Endothelial cell of umbilical vein (primary cell): ENCODE data around the gene SLCO2B1. TPM values are rescaled to one million over a fixed set of nuclear protein-coding genes. Genes with fewer than 3 reads are reported as not detected.

Source experiments
- BruUV-seq: library from RNA; stranded (reverse); fragments of 400-500 nt; replicated peaks from 2 replicates; lab custom pipeline; 2021; lab: Mats Ljungman, UMichigan
- CTCF ChIA-PET: fragments of 300-600, 350-600 bp; sonication (Branson Sonifier 250); formaldehyde crosslinking; loops from one replicate; lab custom pipeline; 2021; ENCODE audit warnings: antibody characterized with exemption, inconsistent platforms; lab: Charles Lee
- POLR2A ChIA-PET: fragments of 300-600, 350-600 bp; sonication (Branson Sonifier 250); formaldehyde crosslinking; loops from one replicate; lab custom pipeline; 2021; ENCODE audit warnings: antibody characterized with exemption, inconsistent platforms; lab: Charles Lee
- DNase-seq: peaks from one replicate; pipeline ENCODE4 v3.0.0-alpha.2; 2011; ENCODE audit warnings: low read depth, low spot score
- FAIRE-seq: peaks from 2 replicates; lab custom pipeline; 2011; peaks lifted over from hg19 to GRCh38; lab: Jason Lieb, UNC
- H2AFZ ChIP-seq: 2 replicates; pipeline ENCODE4 v1.6.0; 2012; ENCODE audit warnings: low read depth, low read length, control low read depth, inconsistent platforms
- H3K27ac ChIP-seq: 2 replicates; pipeline ENCODE4 v1.5.1; 2011; ENCODE audit warnings: low read depth, mild to moderate bottlenecking, control low read depth, low read length, moderate library complexity; ENCODE audit not compliant: insufficient read depth
- H3K27me3 ChIP-seq, 2 experiments: 2 replicates each; pipeline versions ENCODE4 v1.6.0 to v1.6.1; 2011; ENCODE audit warnings: low read length in 2 of 2, mixed read lengths in 1 of 2; ENCODE audit not compliant: control insufficient read depth in 2 of 2, insufficient read depth in 2 of 2
- H3K36me3 ChIP-seq, 2 experiments: 2 replicates in 1 of 2; 3 replicates in 1 of 2; pipeline ENCODE4 v1.5.1; 2011; ENCODE audit warnings: low read length in 2 of 2, mild to moderate bottlenecking in 1 of 2, moderate library complexity in 1 of 2; ENCODE audit not compliant: control insufficient read depth in 2 of 2, insufficient read depth in 2 of 2; ENCODE audit errors: extremely low read depth in 1 of 2
- H3K4me1 ChIP-seq: 3 replicates; pipeline ENCODE4 v1.5.1; 2011; ENCODE audit warnings: mild to moderate bottlenecking, low read length; ENCODE audit not compliant: control insufficient read depth, insufficient read depth; ENCODE audit errors: extremely low read depth
- H3K4me2 ChIP-seq: 2 replicates; pipeline ENCODE4 v1.6.1; 2011; ENCODE audit warnings: low read length, control low read depth, mixed read lengths; ENCODE audit not compliant: insufficient read depth
- H3K4me3 ChIP-seq, 3 experiments: fragments of 200-600 bp in 1 of 3; sonication (generic), shearing (Covaris generic) in 1 of 3; replicated peaks in 1 of 3; 2 replicates each; pipeline ENCODE4 v1.5.1; 2011 to 2016; ENCODE audit warnings: control low read depth in 3 of 3, low read length in 3 of 3, mild to moderate bottlenecking in 2 of 3, inconsistent platforms in 1 of 3, low read depth in 1 of 3, moderate library complexity in 1 of 3; ENCODE audit not compliant: insufficient read depth in 1 of 3
- H3K79me2 ChIP-seq: 2 replicates; pipeline ENCODE4 v1.6.0; 2012; ENCODE audit warnings: low read length, inconsistent platforms; ENCODE audit not compliant: control insufficient read depth, insufficient read depth
- H3K9ac ChIP-seq: replicated peaks from 2 replicates; pipeline ENCODE3; 2011; ENCODE audit warnings: low read length, control low read depth; ENCODE audit not compliant: insufficient read depth; ENCODE audit errors: extremely low read depth
- H3K9me1 ChIP-seq: replicated peaks from 3 replicates; pipeline ENCODE4 v1.6.0; 2011; ENCODE audit warnings: mild to moderate bottlenecking, low read length; ENCODE audit not compliant: control insufficient read depth, insufficient read depth; ENCODE audit errors: extremely low read depth
- H3K9me3 ChIP-seq: replicated peaks from 2 replicates; pipeline ENCODE4 v1.5.1; 2012; ENCODE audit warnings: low read length, inconsistent platforms; ENCODE audit not compliant: control insufficient read depth, insufficient read depth
- H4K20me1 ChIP-seq: replicated peaks from 2 replicates; pipeline ENCODE3; 2011; ENCODE audit warnings: mild to moderate bottlenecking, low read length; ENCODE audit not compliant: control insufficient read depth, insufficient read depth; ENCODE audit errors: extremely low read depth
- EZH2 ChIP-seq: IDR thresholded peaks from 2 replicates; pipeline ENCODE4 v1.6.1; 2012; ENCODE audit warnings: borderline replicate concordance, low read depth, mild to moderate bottlenecking, moderate library complexity, low read length, inconsistent platforms; ENCODE audit not compliant: severe bottlenecking
- FOS ChIP-seq: IDR thresholded peaks from 2 replicates; pipeline ENCODE4 v1.6.1; 2011; ENCODE audit warnings: mild to moderate bottlenecking, low read length, moderate library complexity, borderline replicate concordance; ENCODE audit not compliant: insufficient read depth
- GATA2 ChIP-seq: IDR thresholded peaks from 2 replicates; pipeline ENCODE4 v1.7.0; 2011; ENCODE audit warnings: low read depth, mild to moderate bottlenecking, moderate library complexity, mixed read lengths, low read length; ENCODE audit not compliant: insufficient read length, insufficient read depth
- JUN ChIP-seq: IDR thresholded peaks from 2 replicates; pipeline ENCODE4 v1.6.1; 2011; ENCODE audit warnings: borderline replicate concordance, low read depth; ENCODE audit not compliant: insufficient read length, insufficient read depth
- MAX ChIP-seq: IDR thresholded peaks from 2 replicates; pipeline ENCODE4 v1.6.1; 2011; ENCODE audit not compliant: insufficient read depth, insufficient read length
- MYC ChIP-seq: IDR thresholded peaks from one replicate; pipeline ENCODE4 v1.6.1; 2011; ENCODE audit warnings: mild to moderate bottlenecking, low read depth, low read length
- POLR2A ChIP-seq: IDR thresholded peaks from 2 replicates; pipeline ENCODE4 v1.6.1; 2012; ENCODE audit warnings: low read depth, mild to moderate bottlenecking, control low read depth, low read length
- POLR2AphosphoS5 ChIP-seq: IDR thresholded peaks from 2 replicates; pipeline ENCODE4 v1.6.1; 2012; ENCODE audit warnings: low read depth, mild to moderate bottlenecking, control low read depth, low read length, moderate library complexity; ENCODE audit not compliant: insufficient read depth
- dilution Hi-C: fragments of 300-500 bp; cut with MboI; formaldehyde crosslinking; loops from one replicate; pipeline ENCODE4 v1.15.0; 2019; ENCODE audit warnings: low sequenced_read_pairs; ENCODE audit not compliant: extremely low pct_ligation_motif_present
- intact Hi-C: fragments of 100-400 bp; cut with micrococcal nuclease; formaldehyde crosslinking; loops from one replicate; pipeline ENCODE4 v1.10.0; 2022
- polyA plus RNA-seq, 4 experiments: library from polyadenylated mRNA; depleted of rRNA in 3 of 4; stranded (reverse) in 3 of 4; unstranded in 1 of 4; fragments of >200 nt; gene quantifications; 2 replicates each; pipeline versions ENCODE4 v1.2.1 to v1.2.3, GENCODE V29; 2011 to 2012; ENCODE audit warnings: missing spikeins in 1 of 4
- total RNA-seq: library from RNA; stranded (reverse); gene quantifications from 2 replicates; pipeline ENCODE4 v1.2.3, GENCODE V29; 2021
- TF ChIP-seq, protein P1 (sequence below), 2 donors: IDR thresholded peaks; 1 replicate in 1 of 2; 2 replicates in 1 of 2; pipeline ENCODE4 v1.5.1; 2011; ENCODE audit warnings: low read length in 2 of 2, mild to moderate bottlenecking in 2 of 2, moderate library complexity in 2 of 2, control low read depth in 1 of 2, inconsistent platforms in 1 of 2, low read depth in 1 of 2; ENCODE audit not compliant: insufficient read depth in 1 of 2; ENCODE audit errors: extremely low read depth in 1 of 2

Gene SLCO2B1
- total and polyA plus RNA-seq, 2 donors (not counting 3 experiments of a cell fraction or from before 2014, with no cell fraction given) = 0.04 TPM; not detected in 1

DNA sequence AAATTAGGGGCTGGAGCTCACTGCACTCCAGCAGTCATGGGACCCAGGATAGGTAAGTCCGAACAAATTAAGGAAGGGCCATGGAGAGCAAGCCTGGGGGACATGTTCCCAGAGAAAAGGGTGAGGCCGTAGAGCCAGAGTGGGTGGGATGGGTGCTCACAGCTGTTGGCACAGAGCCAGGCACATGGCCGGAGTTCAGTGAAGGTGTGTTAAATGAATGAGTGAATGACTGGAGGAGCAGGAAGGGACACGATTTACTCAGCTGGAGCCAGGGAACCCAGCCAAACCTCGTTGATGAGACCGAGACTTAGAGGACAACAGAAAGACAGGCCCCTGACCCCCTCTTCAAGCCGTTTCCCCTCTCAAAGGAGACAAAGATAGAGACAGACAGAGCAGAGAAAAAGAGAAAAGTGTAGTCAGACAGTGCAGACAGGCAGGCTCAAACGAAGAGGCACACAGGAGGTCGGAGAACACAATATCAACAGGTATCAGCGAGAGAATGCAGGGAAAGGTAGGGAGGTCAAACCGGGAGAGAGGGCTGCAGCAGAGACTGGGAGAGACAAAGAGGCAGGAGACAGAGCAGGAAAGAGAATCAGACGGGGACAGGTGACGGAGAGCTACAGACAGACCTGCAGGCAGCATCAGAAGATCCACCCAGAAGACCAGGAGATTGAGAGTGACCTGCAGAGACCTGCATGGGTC lies 590 bp downstream of the SLCO2B1 start:
- ChIA-PET POLR2A (no interaction called here), CTCF (interaction anchor here (1.1 to 4.5 kb wide), 8 partner anchors 8 to 129 kb away, joined by 3 to 42 read pairs (median 4); no protein-coding TSS in a partner anchor)
- TF ChIP-seq POLR2A = no peak
- no peak for TF ChIP-seq FOS
- no peak for TF ChIP-seq POLR2AphosphoS5
- no peak for TF ChIP-seq EZH2
- no peak for TF ChIP-seq MYC
- TF ChIP-seq JUN = no peak
- Histone ChIP-seq H3K27me3 (peaks cover 17 to 24% of the 10 kb centered on the region in 2 experiments), H3K9me3 (no peaks in the 10 kb centered on the region), H3K9me1 (no peaks in the 10 kb centered on the region), H4K20me1 (no peaks in the 10 kb centered on the region), H3K36me3 (no peaks in the 10 kb centered on the region), H3K9ac (no peak overlapping the region), H3K4me2 (no peak overlapping the region), H2AFZ (no peak overlapping the region), H3K27ac (no peak overlapping the region), H3K4me3 (no peak overlapping the region), H3K4me1 (no peaks in the 10 kb centered on the region), H3K79me2 (no peaks in the 10 kb centered on the region)
- dilution Hi-C loops (no loop called here), intact Hi-C loops (no loop called here)
- BruUV-seq = no TSS peak
- FAIRE-seq (no peak), DNase-seq (no peak)

- no peak for DNase-seq
- H3K79me2 ChIP-seq = no peaks in the 10 kb centered on the region
- H3K4me1 ChIP-seq = no peaks in the 10 kb centered on the region
- no peaks in the 10 kb centered on the region for H4K20me1 ChIP-seq
- H3K4me3 ChIP-seq = no peak overlapping the region
- CTCF ChIA-PET = interaction anchor here (1.7 to 4.5 kb wide), 3 partner anchors 9 to 53 kb away, joined by 8 to 42 read pairs (median 24); no protein-coding TSS in a partner anchor
- H3K27ac ChIP-seq = no peak overlapping the region
- peaks cover 17 to 22% of the 10 kb centered on the region in 2 experiments for H3K27me3 ChIP-seq
- FAIRE-seq = no peak
- no peak overlapping the region for H3K9ac ChIP-seq
- TF ChIP-seq MYC (no peak), GATA2 (no peak), JUN (no peak), POLR2AphosphoS5 (no peak), POLR2A (no peak), FOS (no peak), MAX (no peak), EZH2 (no peak)
- TF ChIP-seq, protein P1, sequence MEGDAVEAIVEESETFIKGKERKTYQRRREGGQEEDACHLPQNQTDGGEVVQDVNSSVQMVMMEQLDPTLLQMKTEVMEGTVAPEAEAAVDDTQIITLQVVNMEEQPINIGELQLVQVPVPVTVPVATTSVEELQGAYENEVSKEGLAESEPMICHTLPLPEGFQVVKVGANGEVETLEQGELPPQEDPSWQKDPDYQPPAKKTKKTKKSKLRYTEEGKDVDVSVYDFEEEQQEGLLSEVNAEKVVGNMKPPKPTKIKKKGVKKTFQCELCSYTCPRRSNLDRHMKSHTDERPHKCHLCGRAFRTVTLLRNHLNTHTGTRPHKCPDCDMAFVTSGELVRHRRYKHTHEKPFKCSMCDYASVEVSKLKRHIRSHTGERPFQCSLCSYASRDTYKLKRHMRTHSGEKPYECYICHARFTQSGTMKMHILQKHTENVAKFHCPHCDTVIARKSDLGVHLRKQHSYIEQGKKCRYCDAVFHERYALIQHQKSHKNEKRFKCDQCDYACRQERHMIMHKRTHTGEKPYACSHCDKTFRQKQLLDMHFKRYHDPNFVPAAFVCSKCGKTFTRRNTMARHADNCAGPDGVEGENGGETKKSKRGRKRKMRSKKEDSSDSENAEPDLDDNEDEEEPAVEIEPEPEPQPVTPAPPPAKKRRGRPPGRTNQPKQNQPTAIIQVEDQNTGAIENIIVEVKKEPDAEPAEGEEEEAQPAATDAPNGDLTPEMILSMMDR (IDR thresholded peaks at IDR 0.05; ENCODE audit: extremely low read depth in 1 of 2, insufficient read depth in 1 of 2, low read depth in 1 of 2, low read length in 2 of 2) = no peak
- intact Hi-C loops = no loop called here
- no peaks in the 10 kb centered on the region for H3K9me3 ChIP-seq
- no peak overlapping the region for H3K4me2 ChIP-seq
- no TSS peak for BruUV-seq
- no peaks in the 10 kb centered on the region for H3K9me1 ChIP-seq
- no peak overlapping the region for H2AFZ ChIP-seq
- dilution Hi-C loops = no loop called here
- H3K36me3 ChIP-seq = no peaks in the 10 kb centered on the region
- POLR2A ChIA-PET = no interaction called here
Measured at GRCh38 chr11:75152090-75152489, 1.2 kb downstream of the SLCO2B1 start.
